Pancreas (tissue), 10 donors: ENCODE measurements around the gene TRPC6. TPM values are rescaled to one million over a fixed set of nuclear protein-coding genes. Genes with fewer than 3 reads are reported as not detected.
"Not testable (repeated sequence)": the region's sequence is repeated elsewhere in the genome, so short reads cannot be mapped to it uniquely, and the experiment has no call there.

ENCODE experiments used
- ATAC-seq, 4 donors: fragments of 200-7000 bp; cut with Tn5 transposase; one replicate each; pipeline versions ENCODE4 v1.8.0 to v1.9.1; 2020; ENCODE audit warnings: mild to moderate bottlenecking in 4 of 4, moderate library complexity in 4 of 4
- DNase-seq, 6 donors: peaks; one replicate each; pipeline ENCODE4 v3.0.0-alpha.2; 2020
- FAIRE-seq: peaks from 2 replicates; lab custom pipeline; 2012; peaks lifted over from hg19 to GRCh38; lab: Jason Lieb, UNC
- H3K27ac ChIP-seq, 4 donors: fragments of 200-600 bp; sonication (generic); 1 replicate in 3 of 4; 2 replicates in 1 of 4; pipeline versions ENCODE4 v1.5.0 to v1.8.0; 2020
- H3K27me3 ChIP-seq, 4 donors: fragments of 200-600 bp; one replicate each; pipeline ENCODE4 v1.8.0; 2021
- H3K36me3 ChIP-seq, 3 donors: fragments of 200-600 bp; sonication (generic) in 1 of 3; one replicate each; pipeline versions ENCODE4 v1.5.0 to v1.8.0; 2020 to 2021
- H3K4me1 ChIP-seq, 3 donors: fragments of 200-600 bp; one replicate each; pipeline ENCODE4 v1.8.0; 2021
- H3K4me3 ChIP-seq, 4 donors: fragments of 200-600 bp; sonication (generic) in 2 of 4; one replicate each; pipeline versions ENCODE4 v1.5.0 to v1.8.0; 2020 to 2021
- H3K9me3 ChIP-seq, 4 donors: fragments of 200-600 bp; one replicate each; pipeline ENCODE4 v1.8.0; 2021
- CTCF ChIP-seq, 4 donors: fragments of 200-600 bp; sonication (generic) in 3 of 4; IDR thresholded peaks; one replicate each; pipeline versions ENCODE4 v1.5.0 to v1.8.0; 2021; ENCODE audit warnings: antibody characterized with exemption in 4 of 4
- WGBS, 2 donors: extraction: QIAGEN DNeasy Blood & Tissue Kit; methylation state at CpG; one replicate each; pipeline ENCODE4 v1.1.7; 2013; 5-methylcytosine and 5-hydroxymethylcytosine counted together
- intact Hi-C, 3 donors: fragments of 100-400 bp; cut with DNase I; formaldehyde crosslinking; loops; one replicate each; pipeline versions ENCODE4 v1.11.1 to v1.14.2; 2022
- polyA plus RNA-seq, 2 donors: library from polyadenylated mRNA; stranded (reverse); fragments of 200-250 nt; gene quantifications; one replicate each; pipeline ENCODE4 v1.2.3, GENCODE V29; 2013
- total RNA-seq, 6 donors: library from RNA; stranded (reverse); fragmentation: NEBNext Ultra II Directional in 4 of 6; extraction: Animal tissue kit (Norgen Biotek cat#: 25700) in 4 of 6; gene quantifications; one replicate each; pipeline versions ENCODE4 v1.2.1 to v1.2.4, GENCODE V29; 2021 to 2023
- donor health status: healthy with polysubstance abuse.
- donor health status: DM: no; HTN: no; CAD: no; lungs with moderate emphysema.
- donor health status: DM: no; HTN: no; CAD: no.
- donor health status: control.
- donor health status: control.
- donor health status: Bipolar disorder and iron deficiency.
- donor health status: DM: yes; HTN: yes; CAD: no.
- donor health status: DM: no; HTN: no; CAD: no.
- donor health status: DM: no; HTN: no; CAD: no.
- donor health status: DM: yes; HTN: yes; CAD: no.

The TRPC6 gene
- total and polyA plus RNA-seq, 8 donors: 0.09 to 1.5 (median 0.42) TPM

GRCh38 chr11:101470881-101471520 lies 112.8 kb downstream of the TRPC6 start:
- no peak for TF ChIP-seq CTCF (IDR thresholded peaks at IDR 0.05)
- ATAC-seq (peak in 2 of 4 donors; percentile 21 to 34), DNase-seq (no peak), FAIRE-seq (no peak)
- Histone ChIP-seq H3K4me3 (no peak overlapping the region), H3K27ac (no peak overlapping the region), H3K4me1 (no peaks in the 10 kb centered on the region), H3K36me3 (no peaks in the 10 kb centered on the region), H3K9me3 (no peaks in the 10 kb centered on the region), H3K27me3 (no peaks in the 10 kb centered on the region)
- 15 to 17% methylated on average over 3 of the region's 3 CpGs for WGBS, 2 donors
- intact Hi-C loops: no loop called here

- H3K4me1 ChIP-seq: no peaks in the 10 kb centered on the region
- FAIRE-seq (no peak), ATAC-seq (no peak), DNase-seq (no peak)
- H3K27ac ChIP-seq: no peak overlapping the region
- intact Hi-C loops: no loop called here
- no peaks in the 10 kb centered on the region for H3K36me3 ChIP-seq
- no peak for TF ChIP-seq CTCF (IDR thresholded peaks at IDR 0.05)
- 39 to 45% methylated on average over 2 of the region's 2 CpGs for WGBS, 2 donors
- no peak overlapping the region for H3K4me3 ChIP-seq
- no peaks in the 10 kb centered on the region for H3K9me3 ChIP-seq
- no peaks in the 10 kb centered on the region for H3K27me3 ChIP-seq
These were observed 113.4 kb downstream of the TRPC6 start for GRCh38 chr11:101470419-101470818.

- H3K27me3 ChIP-seq: no peaks in the 10 kb centered on the region
- intact Hi-C loops: no loop called here
- H3K4me3 ChIP-seq: no peak overlapping the region
- FAIRE-seq (no peak), ATAC-seq (peak in 1 of 4 donors; percentile 57), DNase-seq (peak in 1 of 6 donors; percentile 17)
- H3K4me1 ChIP-seq: no peaks in the 10 kb centered on the region
- no peak for TF ChIP-seq CTCF (IDR thresholded peaks at IDR 0.05)
- 30 to 34% methylated on average over 4 of the region's 4 CpGs for WGBS, 2 donors
- no peak overlapping the region for H3K27ac ChIP-seq
- no peaks in the 10 kb centered on the region for H3K36me3 ChIP-seq
- no peaks in the 10 kb centered on the region for H3K9me3 ChIP-seq
These were observed 117.5 kb downstream of the TRPC6 start for GRCh38 chr11:101466352-101466751.

DNA sequence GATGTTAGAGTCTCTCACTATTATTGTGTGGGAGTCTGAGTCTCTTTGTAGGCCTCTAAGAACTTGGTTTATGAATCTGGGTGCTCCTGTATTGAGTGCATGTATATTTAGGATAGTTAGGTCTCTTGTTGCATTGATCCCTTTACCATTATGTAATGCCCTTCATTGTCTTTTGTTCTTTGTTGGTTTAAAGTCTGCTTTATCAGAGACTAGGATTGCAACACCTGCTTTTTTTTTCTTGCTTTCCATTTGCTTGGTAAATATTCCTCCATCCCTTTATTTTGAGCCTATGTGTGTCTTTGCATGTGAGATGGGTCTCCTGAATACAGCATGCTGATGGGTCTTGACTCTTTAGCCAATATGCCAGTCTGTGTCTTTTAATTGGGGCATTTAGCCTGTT lies 119.4 kb downstream of the TRPC6 start:
- H3K4me1 ChIP-seq, H3K27ac ChIP-seq, H3K36me3 ChIP-seq, H3K4me3 ChIP-seq, DNase-seq, H3K9me3 ChIP-seq, intact Hi-C loops, FAIRE-seq, ATAC-seq, H3K27me3 ChIP-seq: not testable (repeated sequence)

DNA sequence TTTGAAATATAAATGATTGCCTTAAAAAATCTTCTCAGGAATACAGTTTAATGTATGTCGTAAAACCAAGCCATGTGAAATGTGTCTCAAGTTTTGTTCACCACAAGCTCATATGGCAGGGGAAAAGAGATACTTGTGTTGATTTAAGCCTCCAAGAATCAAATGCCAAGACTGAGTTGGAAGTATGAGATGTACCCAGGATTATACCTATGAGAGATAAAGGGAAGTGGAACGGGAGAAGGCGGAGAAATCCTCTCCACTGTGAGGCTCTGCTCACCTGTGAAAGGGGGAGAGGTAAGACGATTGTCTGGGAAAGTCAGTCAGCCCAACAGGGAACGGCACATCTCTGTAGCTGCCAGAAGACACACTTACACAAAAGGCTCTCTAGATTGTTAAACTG lies 124.8 kb downstream of the TRPC6 start:
- intact Hi-C loops: loop anchor here in 1 of 3 donors (10.0 kb wide), 1 partner anchor 386 kb away; no protein-coding TSS in a partner anchor
- no peak for ATAC-seq
- FAIRE-seq: no peak

More for the DNA sequence above, 124.8 kb downstream of the TRPC6 start:
- DNase-seq: no peak
- TF ChIP-seq CTCF (IDR thresholded peaks at IDR 0.05): no peak
- Histone ChIP-seq H3K36me3 (no peaks in the 10 kb centered on the region), H3K4me1 (no peaks in the 10 kb centered on the region), H3K4me3 (no peak overlapping the region), H3K9me3 (no peaks in the 10 kb centered on the region), H3K27me3 (no peaks in the 10 kb centered on the region), H3K27ac (no peak overlapping the region)
- WGBS, 2 donors: 67 to 84% methylated on average over 5 of the region's 5 CpGs
